Frontal cortex (tissue), 4 donors: ENCODE results near the gene SWSAP1. TPM values are rescaled to one million over a fixed set of nuclear protein-coding genes. Genes with fewer than 3 reads are reported as not detected.
"Not testable (repeated sequence)": the region's sequence is repeated elsewhere in the genome, so short reads cannot be mapped to it uniquely, and the experiment has no call there.

Source experiments
- DNase-seq, 2 donors: peaks; one replicate each; pipeline ENCODE4 v3.0.0; 2012; ENCODE audit warnings: low spot score in 2 of 2
- FAIRE-seq: peaks from 2 replicates; lab custom pipeline; 2012; peaks lifted over from hg19 to GRCh38; lab: Jason Lieb, UNC
- total RNA-seq: library from RNA; depleted of rRNA; stranded (reverse); fragments of >200 nt; gene quantifications from one replicate; pipeline ENCODE4 v1.2.3, GENCODE V29; 2014
- donor health status: control.
- donor health status: control.
- donor health status: control.

Gene SWSAP1, protein sequence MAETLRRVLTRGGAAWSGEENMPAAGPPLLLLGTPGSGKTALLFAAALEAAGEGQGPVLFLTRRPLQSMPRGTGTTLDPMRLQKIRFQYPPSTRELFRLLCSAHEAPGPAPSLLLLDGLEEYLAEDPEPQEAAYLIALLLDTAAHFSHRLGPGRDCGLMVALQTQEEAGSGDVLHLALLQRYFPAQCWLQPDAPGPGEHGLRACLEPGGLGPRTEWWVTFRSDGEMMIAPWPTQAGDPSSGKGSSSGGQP
- total RNA-seq = 0.82 TPM

DNA sequence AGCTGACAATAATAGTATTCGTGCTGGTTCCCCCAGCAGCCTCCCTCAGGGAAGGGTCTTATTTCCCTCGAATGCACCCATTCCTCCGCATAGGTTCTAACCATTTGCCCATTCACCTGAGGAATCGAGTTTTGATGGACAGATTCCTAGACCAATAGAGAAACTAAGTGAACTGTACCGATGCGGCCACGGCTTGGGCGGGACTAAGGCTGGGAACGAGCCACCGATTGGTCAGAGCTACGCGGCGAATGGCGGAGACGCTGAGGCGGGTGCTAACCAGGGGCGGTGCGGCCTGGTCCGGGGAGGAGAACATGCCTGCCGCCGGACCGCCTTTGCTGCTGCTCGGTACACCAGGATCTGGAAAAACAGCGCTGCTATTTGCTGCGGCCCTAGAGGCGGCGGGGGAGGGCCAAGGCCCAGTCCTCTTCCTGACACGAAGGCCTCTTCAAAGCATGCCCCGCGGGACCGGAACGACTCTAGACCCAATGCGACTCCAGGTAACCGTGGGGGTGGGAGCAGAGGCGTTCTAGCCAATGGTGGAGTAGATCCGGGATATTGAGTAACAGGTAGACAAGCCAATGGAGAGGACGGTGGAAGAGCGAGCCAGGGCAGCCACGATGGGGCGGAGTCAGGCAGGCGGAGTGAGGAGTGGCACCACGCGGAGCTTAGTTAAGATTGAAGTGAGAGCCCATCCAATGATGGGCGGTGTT is at the start of gene SWSAP1:
Gene SWSAP1 (plus strand): TSS at position 234 of the 710 bp plus-strand sequence. CDS start 15 bp downstream, at position 249.
- FAIRE-seq (peak; percentile 99), DNase-seq (peak; percentile 91 to 96)

DNA sequence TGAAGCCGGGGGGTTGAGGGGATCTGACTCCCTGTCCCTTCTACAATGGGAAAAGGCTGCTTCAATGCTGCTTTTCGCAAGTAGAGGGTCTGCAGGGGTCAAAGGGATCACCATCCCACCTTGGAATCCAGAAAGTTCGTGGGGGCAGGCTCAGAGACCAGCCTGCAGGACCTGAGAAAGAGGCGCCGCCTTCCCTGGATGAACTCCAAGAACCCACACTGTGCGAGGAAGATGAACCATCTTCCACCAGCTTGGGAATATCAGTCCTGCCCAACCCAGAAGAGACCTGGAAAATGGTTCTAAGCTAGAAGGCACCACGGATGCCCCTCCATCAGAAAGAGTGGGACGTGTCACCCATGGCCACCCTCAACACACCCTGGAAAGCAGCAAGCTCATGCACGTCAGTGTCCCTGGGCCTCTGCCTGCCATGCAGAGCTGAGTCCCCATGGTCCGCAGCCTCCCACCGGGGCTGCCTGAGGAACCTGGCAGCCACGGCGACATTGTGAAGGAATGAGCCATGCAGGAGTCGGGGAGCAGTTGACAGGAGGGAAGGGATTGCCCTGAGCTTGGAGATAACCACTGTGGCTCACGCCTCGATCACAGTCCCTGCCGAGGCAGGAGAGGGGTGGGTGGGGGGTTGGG is 49.6 kb upstream of the SWSAP1 start:
- no peak for DNase-seq
- no peak for FAIRE-seq

DNA sequence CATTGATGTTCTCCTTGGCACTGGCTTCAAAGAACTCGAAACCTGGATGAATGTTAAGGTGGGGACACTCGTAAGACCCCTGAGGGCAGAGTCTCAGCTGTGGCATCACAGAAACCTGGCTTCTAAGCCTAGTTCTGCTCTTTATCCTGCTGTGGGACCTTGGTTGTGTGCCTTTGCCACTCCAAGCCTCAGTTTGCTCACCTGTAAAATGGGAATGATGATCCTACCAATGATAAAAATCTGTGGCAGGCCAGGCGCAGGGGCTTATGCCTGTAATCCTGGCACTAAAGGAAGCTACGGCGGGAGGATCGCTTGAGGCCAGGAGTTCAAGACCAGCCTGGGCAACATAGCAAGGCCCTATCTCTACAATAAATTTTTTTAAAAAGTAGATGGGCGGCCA is 48.9 kb upstream of the SWSAP1 start:
- DNase-seq = no peak
- FAIRE-seq = no peak

DNA sequence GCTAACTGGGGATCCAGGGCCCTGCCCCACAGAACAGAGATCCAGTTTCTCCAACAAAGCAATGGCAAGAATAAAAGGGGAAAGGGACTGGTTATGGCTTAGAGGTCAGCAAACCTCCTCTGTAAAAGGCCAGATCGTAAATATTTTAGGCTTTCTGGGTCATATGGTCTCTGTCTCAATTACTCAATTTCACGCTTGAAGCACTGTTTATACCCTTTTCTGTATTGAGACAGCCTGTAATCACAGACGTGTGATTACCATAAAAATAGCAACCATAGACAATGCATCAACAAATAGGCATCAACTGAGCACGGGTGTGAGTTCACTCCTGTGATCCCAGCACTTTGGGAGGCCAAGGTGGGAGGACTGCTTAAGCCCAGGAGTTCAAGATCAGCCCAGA is 44.3 kb upstream of the SWSAP1 start:
- FAIRE-seq = no peak

DNA sequence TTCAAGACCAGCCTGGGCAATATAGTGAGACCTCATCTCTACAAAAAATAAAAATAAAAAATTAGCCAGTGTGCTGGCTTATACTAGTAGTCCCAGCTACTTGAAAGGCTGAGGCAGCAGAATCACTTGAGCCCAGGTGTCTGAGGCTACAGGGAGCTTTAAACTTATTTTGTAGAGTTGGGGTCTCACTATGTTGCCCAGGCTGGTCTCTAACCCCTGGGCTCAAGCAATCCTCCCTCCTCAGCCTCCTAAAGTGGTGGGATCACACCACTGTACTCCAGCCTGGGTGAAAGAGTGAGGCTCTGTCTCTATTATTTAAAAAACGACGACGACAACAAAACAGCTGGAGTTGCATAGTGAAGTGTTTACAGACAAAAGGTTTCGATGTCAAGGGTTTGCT is 43.0 kb upstream of the SWSAP1 start:
- DNase-seq (no peak), FAIRE-seq (no peak)

More for the DNA sequence above, 44.3 kb upstream of the SWSAP1 start:
- DNase-seq = no peak

DNA sequence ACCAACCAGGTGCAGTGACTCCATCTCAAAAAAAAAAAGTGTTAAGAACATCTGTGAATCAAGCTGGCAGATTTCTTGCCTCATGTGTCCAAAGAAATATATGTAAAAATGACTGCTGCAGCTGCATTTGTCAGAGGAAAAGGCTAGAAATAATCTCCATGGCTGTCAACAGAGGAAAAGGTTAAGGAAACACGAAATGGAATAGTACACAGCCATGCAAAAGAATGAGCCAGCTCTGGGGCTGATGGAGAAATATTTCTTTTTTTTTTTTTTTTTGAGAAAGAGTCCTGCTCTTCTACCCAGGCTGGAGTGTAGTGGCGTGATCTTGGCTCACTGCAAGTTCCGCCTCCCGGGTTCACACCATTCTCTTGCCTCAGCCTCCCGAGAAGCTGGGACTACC is 41.6 kb upstream of the SWSAP1 start:
- no peak for FAIRE-seq
- no peak for DNase-seq

DNA sequence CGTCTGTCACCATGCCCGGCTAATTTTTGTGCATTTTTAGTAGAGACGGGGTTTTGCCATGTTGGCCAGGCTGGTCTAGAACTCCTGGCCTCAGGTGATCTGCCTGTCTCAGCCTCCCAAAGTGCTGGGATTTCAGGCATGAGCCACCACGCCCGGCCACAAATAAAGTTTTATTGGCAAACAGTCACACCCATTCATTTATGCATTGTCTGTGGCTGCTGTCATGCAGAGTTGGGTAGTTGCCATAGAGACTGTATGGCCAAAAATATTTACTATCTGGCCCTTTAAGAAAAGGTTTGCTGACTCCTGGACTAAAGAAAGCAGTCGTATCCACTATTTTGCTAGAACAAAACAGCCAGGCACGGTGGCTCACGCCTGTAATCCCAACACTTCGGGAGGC is 40.6 kb upstream of the SWSAP1 start:
- FAIRE-seq, DNase-seq: not testable (repeated sequence)

DNA sequence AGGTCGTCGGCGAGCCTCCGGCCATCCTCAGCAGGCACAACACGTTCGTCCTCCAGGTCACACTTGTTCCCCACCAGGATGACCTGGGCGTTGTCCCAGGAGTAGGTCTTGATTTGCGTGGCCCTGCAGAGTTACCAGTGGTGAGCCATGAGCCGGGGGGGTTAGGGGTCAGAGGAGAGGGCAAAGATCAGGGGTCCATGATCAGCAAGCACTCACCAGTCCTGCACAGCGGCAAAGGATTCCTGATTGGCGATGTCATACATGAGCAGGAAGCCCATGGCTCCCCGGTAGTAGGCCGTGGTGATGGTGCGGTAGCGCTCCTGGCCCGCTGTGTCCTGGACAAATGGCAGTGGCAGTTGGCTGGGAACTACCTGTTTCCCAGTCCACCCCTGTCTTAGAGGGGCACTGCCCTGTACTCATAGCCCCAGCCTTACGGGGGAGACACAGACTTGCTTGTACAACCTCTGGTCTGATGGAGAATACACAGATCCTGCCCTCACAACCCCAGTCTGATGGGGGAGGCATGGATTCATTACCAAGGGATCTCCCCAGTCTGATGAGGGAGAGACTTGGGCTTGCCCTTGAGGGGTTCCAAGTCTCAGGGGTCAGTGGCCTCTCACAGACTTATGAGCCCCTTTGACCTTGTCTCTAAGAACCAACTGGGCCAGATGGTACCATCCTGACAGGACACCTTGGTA is 38.9 kb upstream of the SWSAP1 start:
- FAIRE-seq (no peak), DNase-seq (no peak)

DNA sequence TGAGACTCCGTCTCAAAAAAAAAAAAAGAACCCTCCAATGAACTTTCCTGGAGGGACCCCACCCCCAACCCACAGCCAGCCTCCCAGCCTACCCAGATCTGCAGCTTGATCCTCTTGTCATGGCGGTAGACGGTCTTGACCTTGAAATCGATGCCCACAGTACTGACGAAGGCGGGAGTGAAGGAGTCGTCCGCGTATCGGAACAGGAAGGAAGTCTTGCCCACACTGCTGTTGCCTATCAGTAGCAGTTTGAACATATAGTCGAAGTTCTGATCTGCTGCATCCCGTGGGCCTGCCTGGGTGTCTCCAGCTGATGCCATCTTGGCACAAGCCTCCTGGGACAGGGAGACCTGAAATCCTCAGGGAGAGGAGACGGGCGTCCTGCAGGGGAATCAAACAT is 37.4 kb upstream of the SWSAP1 start:
- no peak for FAIRE-seq
- DNase-seq = no peak

DNA sequence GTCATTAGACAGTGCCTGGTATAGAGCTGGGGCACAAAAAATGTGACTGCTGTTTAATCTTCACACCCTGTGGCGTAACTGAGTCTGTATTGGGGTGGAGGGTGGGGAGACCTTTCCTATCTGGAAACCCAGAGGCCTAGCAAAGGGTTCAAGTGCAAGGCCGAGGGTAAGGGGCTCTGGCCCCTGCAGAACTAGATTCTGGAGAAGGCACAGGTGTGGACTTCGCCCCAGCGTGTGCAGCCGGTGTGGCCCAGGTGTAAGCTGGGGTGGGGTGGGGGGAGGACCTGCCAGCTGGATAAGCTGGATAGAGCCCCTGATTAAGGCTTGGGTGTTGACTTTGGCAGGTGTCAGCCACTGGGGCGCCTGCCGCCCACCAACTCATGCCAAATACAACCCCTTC is 36.3 kb upstream of the SWSAP1 start:
- FAIRE-seq = no peak
- DNase-seq = no peak

DNA sequence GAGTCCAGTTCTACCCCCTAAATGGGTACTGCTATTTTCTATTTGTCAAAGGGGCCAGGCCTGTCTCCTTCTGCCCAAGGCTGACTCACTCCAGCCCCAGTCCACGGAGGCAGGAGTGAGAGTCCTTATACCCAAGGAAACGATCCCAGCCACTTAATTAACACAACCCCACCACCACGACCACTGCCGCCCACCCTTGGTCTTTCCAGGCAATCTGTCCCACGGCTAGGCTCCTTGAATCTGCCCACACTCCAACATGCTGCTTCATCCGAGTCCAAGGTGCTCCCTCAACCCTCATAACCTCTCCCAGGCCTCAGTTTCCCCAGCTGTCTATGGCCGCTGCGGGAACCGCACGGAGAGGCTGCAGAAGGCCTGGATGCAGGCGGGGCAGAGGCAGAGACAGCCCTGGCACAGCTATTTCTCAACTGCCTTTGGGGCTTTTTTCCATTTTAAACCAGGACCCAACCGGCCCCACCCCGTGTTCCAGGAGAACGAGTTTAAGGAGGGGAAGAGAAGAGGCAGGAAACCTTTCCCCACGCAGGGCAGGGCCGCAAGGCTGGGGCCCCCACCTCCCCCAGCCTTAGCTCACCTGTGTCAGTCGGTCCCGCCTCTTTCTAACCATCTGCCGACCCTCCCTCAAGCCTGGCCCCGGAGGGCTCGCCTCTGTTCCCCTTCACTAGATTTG is 35.8 kb upstream of the SWSAP1 start:
- DNase-seq = no peak

DNA sequence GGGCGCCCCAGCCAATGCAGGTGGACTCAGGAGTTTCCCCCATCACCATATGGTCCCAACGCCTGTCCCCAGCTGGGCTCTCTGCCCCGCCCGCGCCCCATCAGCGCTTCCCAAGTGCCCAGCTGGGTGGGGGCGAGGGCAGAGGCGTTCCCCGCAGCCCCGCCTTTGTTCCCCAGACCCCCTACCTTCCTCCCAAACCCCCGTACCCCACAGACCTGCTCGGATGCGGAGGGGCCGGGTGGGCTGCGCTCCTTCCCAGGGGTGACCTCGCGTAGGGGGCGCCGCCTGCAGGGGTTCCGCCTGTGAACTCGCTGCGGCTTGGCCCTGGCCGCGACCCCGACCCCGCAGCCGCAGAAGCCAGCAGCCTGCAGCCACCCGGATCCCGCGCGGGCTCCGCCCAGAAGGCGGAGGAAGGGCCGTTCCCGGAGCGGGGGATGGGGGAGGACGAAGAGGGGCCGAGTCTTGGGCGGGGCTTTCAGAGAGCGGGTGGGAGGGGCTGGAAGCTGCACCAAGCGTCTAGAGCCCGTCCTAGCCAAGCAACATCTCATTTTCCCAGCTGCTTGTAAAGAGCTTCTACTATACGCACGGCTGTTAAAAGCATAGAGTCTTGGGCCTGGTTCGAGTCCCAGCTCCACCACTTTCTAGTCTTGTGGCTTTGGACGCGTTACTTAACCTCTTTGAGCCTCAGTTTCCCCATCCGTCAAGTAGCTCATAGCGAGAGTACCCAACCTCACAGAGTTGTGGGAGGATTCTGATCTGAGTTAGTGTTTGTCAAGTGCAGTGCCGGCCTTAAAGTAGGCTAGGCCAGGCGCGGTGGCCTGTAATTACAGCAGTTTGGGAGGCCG is 35.0 kb upstream of the SWSAP1 start, which contains the start of gene RAB3D:
Gene RAB3D (minus strand): TSS at position 404 of the 845 bp plus-strand sequence. CDS start 2,258 bp downstream, outside the sequence.
- FAIRE-seq (no peak), DNase-seq (peak; percentile 85 to 94)

More for the DNA sequence above, 35.8 kb upstream of the SWSAP1 start:
- FAIRE-seq = no peak

DNA sequence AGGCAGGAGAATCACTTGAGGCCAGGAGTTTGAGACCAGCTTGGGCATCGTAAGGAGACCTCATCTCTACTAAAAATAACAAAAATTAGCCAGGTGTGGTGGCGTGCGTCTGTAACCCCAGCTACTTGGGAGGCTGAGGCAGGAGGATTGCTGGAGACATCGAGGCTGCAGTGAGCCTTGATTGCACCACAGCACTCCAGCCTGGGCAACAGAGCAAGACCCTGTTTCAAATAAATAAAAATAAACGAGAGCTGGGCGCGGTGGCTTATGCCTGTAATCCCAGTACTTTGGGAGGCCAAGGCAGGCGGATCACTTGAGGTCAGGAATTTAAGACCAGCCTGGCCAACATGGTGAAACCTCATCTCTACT is 34.4 kb upstream of the SWSAP1 start:
- FAIRE-seq, DNase-seq: not testable (repeated sequence)

DNA sequence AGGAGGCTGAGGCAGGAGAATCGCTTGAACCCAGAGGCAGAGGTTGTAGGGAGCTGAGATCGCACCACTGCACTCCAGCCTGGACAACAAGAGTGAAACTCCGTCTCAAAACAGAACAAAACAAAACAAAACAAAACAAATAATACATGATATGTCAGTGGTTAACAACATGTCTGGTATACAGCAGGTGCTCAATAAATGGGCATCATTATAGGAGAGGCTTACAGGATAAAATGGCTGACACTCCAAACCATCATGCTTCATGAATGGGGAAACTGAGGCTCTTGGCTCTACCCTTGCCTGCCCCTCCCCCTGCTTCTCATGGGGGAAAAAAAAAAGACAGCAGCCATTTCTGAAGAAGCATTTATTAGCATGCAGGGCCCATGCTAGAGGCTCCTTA is 32.0 kb upstream of the SWSAP1 start:
- DNase-seq (no peak), FAIRE-seq (no peak)

DNA sequence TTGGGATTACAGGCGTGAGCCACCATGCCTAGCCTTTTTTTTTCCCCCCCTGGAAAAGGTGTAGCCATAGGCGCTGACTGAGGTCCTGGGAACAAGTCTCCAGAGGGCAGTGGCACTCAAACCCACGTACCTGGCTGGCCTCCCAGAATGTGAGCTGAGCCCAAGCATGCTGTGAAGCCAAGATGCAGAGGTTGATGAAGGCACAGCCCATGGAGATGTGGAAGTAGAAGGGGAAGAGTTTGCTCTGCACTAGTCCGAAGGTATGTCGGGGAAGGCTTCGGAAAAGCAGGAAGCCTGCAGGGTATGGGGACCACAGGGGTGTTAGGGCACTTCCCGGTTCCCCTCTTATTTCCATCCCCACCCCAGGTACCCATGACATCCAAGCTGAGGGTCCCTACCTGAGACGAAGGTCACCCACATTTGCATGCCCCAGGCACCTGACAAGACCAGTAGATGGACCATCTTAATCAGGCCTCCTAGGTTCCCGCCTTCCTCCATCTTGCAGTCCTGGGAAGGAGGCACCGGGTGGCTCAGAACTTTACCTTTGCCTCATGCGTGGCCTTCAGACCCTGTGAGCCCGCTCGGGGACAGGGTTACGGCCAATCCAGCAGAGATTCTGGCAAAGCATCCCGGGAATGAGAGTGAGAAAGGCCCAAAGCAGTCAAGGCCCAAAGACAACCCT is 29.2 kb upstream of the SWSAP1 start:
- DNase-seq (no peak), FAIRE-seq (no peak)

DNA sequence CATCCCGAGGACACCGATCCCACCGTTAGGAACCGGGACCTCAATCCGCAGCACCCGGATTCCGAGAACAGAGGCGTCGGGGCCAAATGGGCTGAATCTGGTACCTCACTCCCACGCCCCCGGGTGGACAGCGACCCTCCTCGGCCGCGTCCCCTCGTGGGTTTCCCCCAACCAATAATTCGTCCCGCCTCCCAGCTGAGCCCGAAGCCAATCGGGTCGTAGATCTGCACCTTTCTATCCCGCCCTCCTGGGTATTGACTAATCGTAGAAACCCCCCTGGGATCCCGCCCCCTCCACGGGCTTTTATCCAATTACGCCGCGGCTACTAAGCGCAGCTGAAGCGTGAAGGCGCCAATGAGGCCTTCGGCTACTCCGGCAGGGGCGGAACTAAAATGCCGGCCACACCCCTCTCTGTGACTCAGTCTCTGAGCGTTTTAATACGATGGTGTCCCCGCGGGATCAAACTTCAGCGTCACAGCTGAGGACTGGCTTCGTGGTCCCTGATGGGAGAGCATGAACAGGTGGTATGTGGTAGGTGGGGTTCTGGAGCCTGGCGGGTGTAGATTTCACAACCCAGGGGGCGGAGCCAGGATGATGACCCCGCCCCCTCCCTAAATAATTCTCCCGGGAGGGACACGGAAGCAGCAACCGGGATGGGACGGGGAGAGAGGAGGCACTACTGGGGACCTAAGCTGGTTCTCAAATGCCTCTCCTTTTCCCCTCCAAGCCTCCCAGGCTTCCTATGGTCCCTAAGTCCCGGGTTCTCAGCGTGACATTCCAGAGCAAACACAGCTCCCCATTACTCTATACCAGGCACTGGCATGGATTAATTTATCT is 28.1 kb upstream of the SWSAP1 start, which contains the start of the genes CCDC159 and TMEM205:
Gene CCDC159 (plus strand): TSS at position 416 of the 837 bp plus-strand sequence. CDS start 88 bp downstream, at position 504.
Gene TMEM205 (minus strand): TSS at position 165 of the 837 bp plus-strand sequence. CDS start 649 bp downstream, outside the sequence.
- DNase-seq (peak; percentile 88 to 93), FAIRE-seq (peak; percentile 96)

DNA sequence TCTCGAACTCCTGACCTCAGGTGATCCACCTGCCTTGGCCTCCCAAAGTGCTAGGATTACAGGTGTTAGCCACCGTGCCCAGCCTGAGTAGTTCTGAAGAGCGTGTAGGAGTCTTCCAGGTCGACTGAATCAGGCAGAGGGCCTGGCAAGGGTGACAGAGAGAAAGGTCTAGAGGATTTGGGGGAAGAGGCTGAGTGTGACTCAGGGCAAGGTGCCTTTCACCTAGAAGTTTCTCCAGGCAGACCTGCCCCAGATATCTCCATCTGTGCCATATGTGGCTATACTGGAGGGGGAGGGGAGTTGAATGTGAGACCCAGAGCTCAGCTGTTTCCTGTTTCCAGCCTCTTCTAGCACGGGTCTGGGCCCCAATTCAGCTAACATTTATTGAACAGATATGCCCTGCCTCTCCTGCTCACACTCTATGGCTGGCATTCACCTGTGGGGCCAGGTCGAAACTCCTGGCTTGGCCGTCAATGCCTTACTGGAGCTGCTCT is 26.9 kb upstream of the SWSAP1 start:
- FAIRE-seq (no peak), DNase-seq (no peak)
